Loucy (cell line): ENCODE data around the gene GOLGA6D.
"Not testable (repeated sequence)": the region's sequence is repeated elsewhere in the genome, so short reads cannot be mapped to it uniquely, and the experiment has no call there.

Experiments used
- CTCF ChIP-seq: fragments of 200-600 bp; sonication (generic); conservative IDR thresholded peaks from 2 replicates; pipeline ENCODE4 v1.5.1; 2014; ENCODE audit warnings: mild to moderate bottlenecking, antibody characterized with exemption, low read length
- EZH2phosphoT487 ChIP-seq: fragments of 200-600 bp; IDR thresholded peaks from 2 replicates; pipeline ENCODE4 v1.6.1; 2018; ENCODE audit warnings: antibody characterized with exemption, mild to moderate bottlenecking, moderate library complexity, borderline replicate concordance

DNA sequence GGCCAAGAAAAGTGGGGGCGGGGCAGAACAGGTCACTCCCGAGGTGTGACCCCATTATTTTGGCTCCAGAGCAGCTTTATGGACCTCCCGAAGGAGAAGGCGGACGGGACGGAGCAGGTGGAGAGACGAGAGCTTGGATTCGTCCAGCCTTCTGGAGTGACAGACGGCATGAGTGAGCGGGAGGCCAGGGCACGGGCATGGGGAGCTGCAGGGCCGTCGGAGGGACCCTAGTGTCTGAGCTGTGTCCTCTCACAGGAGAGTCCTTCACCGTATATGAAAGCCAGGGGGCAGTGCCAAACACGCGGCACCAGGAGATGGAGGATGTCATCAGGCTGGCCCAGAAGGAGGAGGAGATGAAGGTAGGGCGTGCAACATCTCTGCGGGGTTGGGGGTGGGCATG is 11.0 kb downstream of the GOLGA6D start:
- not testable (repeated sequence) for TF ChIP-seq EZH2phosphoT487, CTCF
